Tibial nerve (tissue), 4 donors: ENCODE results near the gene FAM135A. TPM values are rescaled to one million over a fixed set of nuclear protein-coding genes. Genes with fewer than 3 reads are reported as not detected.

Source experiments
- DNase-seq, 2 donors: peaks; one replicate each; pipeline ENCODE4 v3.0.0-alpha.2; 2019; ENCODE audit warnings: low spot score in 2 of 2
- H3K27ac ChIP-seq, 4 donors: fragments of 200-600 bp; sonication (generic) in 3 of 4; one replicate each; pipeline ENCODE4 v1.5.1; 2017 to 2019; ENCODE audit warnings: mild to moderate bottlenecking in 1 of 4
- H3K27me3 ChIP-seq, 2 donors: fragments of 200-600 bp; sonication (generic) in 1 of 2; one replicate each; pipeline versions ENCODE4 v1.5.1 to v1.6.0; 2017 to 2019
- H3K36me3 ChIP-seq, 3 donors: fragments of 200-600 bp; sonication (generic); one replicate each; pipeline ENCODE4 v1.5.1; 2018 to 2019
- H3K4me1 ChIP-seq, 4 donors: fragments of 200-600 bp; sonication (generic) in 3 of 4; one replicate each; pipeline ENCODE4 v1.5.1; 2017 to 2019
- H3K4me3 ChIP-seq, 4 donors: fragments of 200-600 bp; sonication (generic) in 3 of 4; one replicate each; pipeline ENCODE4 v1.5.1; 2017 to 2019; ENCODE audit warnings: mild to moderate bottlenecking in 1 of 4, moderate library complexity in 1 of 4
- H3K9me3 ChIP-seq, 4 donors: fragments of 200-600 bp; sonication (generic) in 3 of 4; one replicate each; pipeline ENCODE4 v1.5.1; 2017 to 2019
- EP300 ChIP-seq, 2 donors: sonication (generic); formaldehyde crosslinking; IDR thresholded peaks; one replicate each; pipeline ENCODE4 v1.6.1; 2017; ENCODE audit warnings: antibody characterized with exemption in 2 of 2, mild to moderate bottlenecking in 1 of 2
- POLR2A ChIP-seq, 2 donors: fragments of 450-650 bp; IDR thresholded peaks; one replicate each; pipeline ENCODE4 v1.6.1; 2017; ENCODE audit warnings: antibody characterized with exemption in 2 of 2, mild to moderate bottlenecking in 2 of 2, moderate library complexity in 2 of 2
- WGBS, 2 donors: methylation state at CpG; one replicate each; pipeline ENCODE4 v1.1.5; 2018; 5-methylcytosine and 5-hydroxymethylcytosine counted together
- total RNA-seq, 4 donors: library from RNA; depleted of rRNA; stranded (reverse); fragments of >200 nt; gene quantifications; one replicate each; pipeline ENCODE4 v1.1.0, GENCODE V29; 2016
- TF ChIP-seq, protein P1 (sequence below), 5 experiments: fragments of 200-600 bp in 3 of 5; fragments of 450-650 bp in 2 of 5; sonication (generic) in 3 of 5; IDR thresholded peaks; one replicate each; pipeline ENCODE4 v1.5.1; 2016 to 2019; ENCODE audit warnings: antibody characterized with exemption in 5 of 5, mild to moderate bottlenecking in 3 of 5, moderate library complexity in 2 of 5

FAM135A gene
- total RNA-seq, 4 donors from 2014 or later = 23.7 to 30.8 (median 27.3) TPM

DNA sequence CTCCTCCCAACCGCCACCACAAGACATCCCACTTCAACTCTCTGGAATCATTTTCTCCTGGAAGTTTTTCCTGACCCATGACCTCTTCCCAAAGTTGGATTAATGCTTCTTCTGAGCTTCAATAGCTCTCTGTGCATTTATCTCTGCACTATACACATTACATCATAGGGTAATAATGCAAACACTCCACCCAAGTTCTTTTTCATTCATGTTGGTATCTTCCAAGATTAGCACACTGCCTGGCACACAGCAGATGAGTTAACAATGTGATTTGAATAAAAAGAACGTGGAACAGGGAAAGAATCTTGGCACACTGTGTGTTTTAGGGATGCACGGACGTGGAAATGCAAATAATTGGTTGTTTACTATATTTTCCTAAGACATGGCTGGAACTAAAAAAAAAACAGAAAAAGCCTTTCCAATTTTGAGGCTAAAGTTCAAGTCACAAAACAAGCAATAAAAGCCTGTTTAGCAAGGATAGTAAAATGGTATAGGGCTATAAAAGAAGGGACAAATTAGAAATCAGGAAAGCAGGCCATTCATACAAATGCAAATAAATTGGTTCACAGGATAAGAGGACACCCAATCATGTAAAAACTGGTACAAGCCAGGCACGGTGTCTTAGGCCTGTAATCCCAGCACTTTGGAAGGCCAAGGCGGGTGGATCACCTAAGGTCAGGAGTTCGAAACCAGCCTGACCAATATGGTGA lies 1.6 kb upstream of the FAM135A start:
- H3K4me3 ChIP-seq = no peak overlapping the region
- H3K27ac ChIP-seq = no peak overlapping the region
- TF ChIP-seq EP300 (IDR thresholded peaks at IDR 0.05) (no peak), POLR2A (IDR thresholded peaks at IDR 0.05) (no peak)
- TF ChIP-seq, protein P1, sequence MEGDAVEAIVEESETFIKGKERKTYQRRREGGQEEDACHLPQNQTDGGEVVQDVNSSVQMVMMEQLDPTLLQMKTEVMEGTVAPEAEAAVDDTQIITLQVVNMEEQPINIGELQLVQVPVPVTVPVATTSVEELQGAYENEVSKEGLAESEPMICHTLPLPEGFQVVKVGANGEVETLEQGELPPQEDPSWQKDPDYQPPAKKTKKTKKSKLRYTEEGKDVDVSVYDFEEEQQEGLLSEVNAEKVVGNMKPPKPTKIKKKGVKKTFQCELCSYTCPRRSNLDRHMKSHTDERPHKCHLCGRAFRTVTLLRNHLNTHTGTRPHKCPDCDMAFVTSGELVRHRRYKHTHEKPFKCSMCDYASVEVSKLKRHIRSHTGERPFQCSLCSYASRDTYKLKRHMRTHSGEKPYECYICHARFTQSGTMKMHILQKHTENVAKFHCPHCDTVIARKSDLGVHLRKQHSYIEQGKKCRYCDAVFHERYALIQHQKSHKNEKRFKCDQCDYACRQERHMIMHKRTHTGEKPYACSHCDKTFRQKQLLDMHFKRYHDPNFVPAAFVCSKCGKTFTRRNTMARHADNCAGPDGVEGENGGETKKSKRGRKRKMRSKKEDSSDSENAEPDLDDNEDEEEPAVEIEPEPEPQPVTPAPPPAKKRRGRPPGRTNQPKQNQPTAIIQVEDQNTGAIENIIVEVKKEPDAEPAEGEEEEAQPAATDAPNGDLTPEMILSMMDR (IDR thresholded peaks at IDR 0.05) = no peak
- no peak for DNase-seq
- no peaks in the 10 kb centered on the region for H3K27me3 ChIP-seq
- H3K36me3 ChIP-seq = no peaks in the 10 kb centered on the region
- peaks cover 0 to 28% (median 8%) of the 10 kb centered on the region in 4 donors for H3K4me1 ChIP-seq
- no peaks in the 10 kb centered on the region for H3K9me3 ChIP-seq
- WGBS, 2 donors = 71% methylated on average over 7 of the region's 7 CpGs

DNA sequence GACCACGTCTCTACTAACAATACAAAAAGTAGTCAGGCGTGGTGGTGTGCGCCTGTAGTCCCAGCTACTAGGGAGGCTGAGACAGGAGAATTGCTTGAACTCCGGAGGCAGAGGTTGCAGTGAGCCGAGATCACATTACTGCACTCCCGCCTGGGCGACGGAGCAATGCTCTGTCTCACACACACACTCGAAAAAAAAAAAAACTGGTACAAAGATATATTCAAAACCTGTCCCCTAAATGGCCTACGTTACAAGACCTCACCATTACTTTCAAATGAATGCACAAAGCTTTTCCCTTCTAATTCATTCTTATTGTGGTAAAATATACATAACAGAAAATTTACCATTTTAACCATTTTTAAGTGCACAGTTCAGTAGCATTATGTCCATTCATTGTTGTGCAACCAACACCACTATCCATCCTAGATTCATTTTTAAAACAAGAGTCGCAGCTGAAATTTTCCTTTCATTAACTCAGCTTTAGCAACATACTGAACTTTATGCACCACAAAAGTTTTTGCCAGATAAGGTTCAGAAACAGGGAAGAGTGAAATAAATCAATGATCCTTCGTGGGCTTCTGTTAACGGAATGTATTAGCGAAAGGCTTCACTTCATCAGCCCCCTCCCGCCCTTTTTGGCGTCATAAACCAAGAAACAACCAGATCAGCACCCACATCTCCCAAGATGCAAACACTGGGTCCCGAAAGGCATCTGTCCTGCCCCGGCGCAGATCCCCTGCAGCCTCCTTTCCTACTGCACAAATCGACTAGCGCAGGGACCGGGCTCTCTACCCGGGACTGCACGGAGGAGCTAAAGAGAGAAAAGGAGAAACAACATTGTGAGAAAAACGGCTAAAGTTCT lies 825 bp upstream of the FAM135A start:
- Histone ChIP-seq H3K9me3 (no peaks in the 10 kb centered on the region), H3K27me3 (no peaks in the 10 kb centered on the region), H3K27ac (peak overlapping the region; percentile 66 to 94 (median 90)), H3K4me3 (peak overlapping the region; percentile 78 to 94 (median 86)), H3K36me3 (peaks cover 0 to 2% (median 0%) of the 10 kb centered on the region in 3 donors), H3K4me1 (peaks cover 0 to 28% (median 8%) of the 10 kb centered on the region in 4 donors)
- no peak for TF ChIP-seq EP300 (IDR thresholded peaks at IDR 0.05)
- TF ChIP-seq POLR2A (IDR thresholded peaks at IDR 0.05) = no peak
- TF ChIP-seq, protein P1 (IDR thresholded peaks at IDR 0.05) = no peak
- no peak for DNase-seq
- 35 to 37% methylated on average over 25 of the region's 25 CpGs for WGBS, 2 donors

DNA sequence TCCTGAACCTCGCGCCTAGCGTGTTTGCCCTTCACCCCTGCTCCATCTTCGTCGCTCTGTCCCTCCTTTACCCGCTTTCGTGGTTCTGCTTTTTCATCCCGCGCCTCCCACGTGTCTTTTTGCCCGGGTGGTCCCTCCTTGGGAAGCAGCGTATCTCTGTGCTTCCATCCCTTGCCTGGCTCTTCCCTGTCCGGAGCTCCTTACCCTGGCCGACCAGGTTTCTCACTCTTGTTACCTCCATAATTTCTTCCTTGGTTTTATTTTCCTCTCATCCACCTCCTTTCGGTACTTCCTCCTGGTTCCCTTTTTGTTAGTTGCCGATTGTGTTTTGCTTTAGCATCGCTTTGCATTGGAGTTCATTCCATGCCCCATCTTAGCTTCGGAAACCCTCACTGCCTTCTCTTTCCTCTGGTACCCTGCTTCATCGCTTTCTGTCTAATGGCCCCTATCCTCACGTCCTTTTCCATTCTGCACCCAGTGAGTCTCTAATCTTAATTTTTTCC lies 735 bp downstream of the FAM135A start:
- H3K36me3 ChIP-seq = peaks cover 0 to 18% (median 0%) of the 10 kb centered on the region in 3 donors
- peak overlapping the region; percentile 66 to 94 (median 90) for H3K27ac ChIP-seq
- peak overlapping the region; percentile 78 to 94 (median 86) for H3K4me3 ChIP-seq
- WGBS, 2 donors = 1% methylated on average over 20 of the region's 20 CpGs
- H3K9me3 ChIP-seq = no peaks in the 10 kb centered on the region
- H3K4me1 ChIP-seq = peaks cover 0 to 28% (median 8%) of the 10 kb centered on the region in 4 donors
- DNase-seq = peak in 1 of 2 donors; percentile 9
- TF ChIP-seq EP300 (IDR thresholded peaks at IDR 0.05) = no peak
- TF ChIP-seq, protein P1 (IDR thresholded peaks at IDR 0.05) = no peak
- TF ChIP-seq POLR2A (IDR thresholded peaks at IDR 0.05) = no peak
- H3K27me3 ChIP-seq = no peaks in the 10 kb centered on the region

DNA sequence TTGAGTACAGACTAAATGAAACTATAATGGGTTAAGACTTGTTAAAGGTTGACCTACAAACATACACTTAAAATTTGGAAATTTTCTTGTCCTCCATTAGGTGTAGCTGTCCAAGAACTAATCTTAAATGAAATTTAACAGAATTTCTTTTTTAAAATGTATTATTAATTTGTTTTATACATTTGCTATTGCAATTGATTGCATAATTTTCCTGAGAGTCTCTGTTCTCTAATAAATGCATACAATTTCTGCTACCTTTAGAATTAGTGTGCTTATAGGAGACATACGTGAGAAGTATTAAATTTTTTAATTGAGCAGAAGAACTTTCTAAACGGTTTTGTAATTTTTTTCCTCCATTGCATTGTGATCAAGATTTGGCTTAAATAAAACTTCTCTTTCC lies 1.5 kb downstream of the FAM135A start:
- H3K36me3 ChIP-seq = peaks cover 0 to 25% (median 0%) of the 10 kb centered on the region in 3 donors
- no peaks in the 10 kb centered on the region for H3K27me3 ChIP-seq
- peak overlapping the region in 2 of 4 donors; percentile 85 to 94 for H3K4me3 ChIP-seq
- peak overlapping the region in 1 of 4 donors; percentile 93 for H3K27ac ChIP-seq
- peaks cover 0 to 28% (median 8%) of the 10 kb centered on the region in 4 donors for H3K4me1 ChIP-seq
- WGBS, 2 donors = 70 to 76% methylated on average over 2 of the region's 2 CpGs
- no peak for DNase-seq
- no peak for TF ChIP-seq EP300 (IDR thresholded peaks at IDR 0.05)
- TF ChIP-seq, protein P1 (IDR thresholded peaks at IDR 0.05) = no peak
- TF ChIP-seq POLR2A (IDR thresholded peaks at IDR 0.05) = no peak
- H3K9me3 ChIP-seq = no peaks in the 10 kb centered on the region
